ENCODE measurements around the gene GAST. TPM values are rescaled to one million over a fixed set of nuclear protein-coding genes. Genes with fewer than 3 reads are reported as not detected.
A peak's percentile ranks its signal among the peaks of the same experiment; 100 is the strongest.

Gene GAST
- total and polyA plus RNA-seq, 2 of the 13 experiments (the other 11 are each of a cell fraction or from before 2014, with no cell fraction given), result 0.32 to 0.42 TPM

DNA sequence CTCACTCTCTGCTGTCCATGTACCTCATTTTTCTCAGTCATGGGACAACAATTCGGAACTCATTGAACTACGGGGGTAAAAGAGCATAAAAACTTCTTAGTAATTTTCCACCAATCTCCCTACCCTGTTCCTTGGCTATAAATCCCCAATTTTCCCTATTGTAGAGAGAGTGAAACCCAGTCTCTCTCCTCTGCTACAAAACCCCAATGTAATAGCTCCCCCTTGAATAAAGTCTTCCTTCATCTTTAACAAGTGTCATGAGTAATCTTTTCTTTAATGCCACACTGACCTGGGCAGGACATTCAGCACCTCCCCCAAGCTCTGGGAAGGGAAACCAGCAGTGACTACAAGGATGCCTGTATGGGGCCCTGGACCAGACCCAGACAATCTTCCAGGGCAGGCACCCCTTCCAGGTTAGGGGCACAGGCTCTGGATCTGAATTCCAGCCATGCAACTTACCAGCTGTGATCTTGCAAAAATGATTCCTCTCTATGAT, 33.7 kb upstream of the GAST start (continued):
- TF ChIP-seq, protein P1, sequence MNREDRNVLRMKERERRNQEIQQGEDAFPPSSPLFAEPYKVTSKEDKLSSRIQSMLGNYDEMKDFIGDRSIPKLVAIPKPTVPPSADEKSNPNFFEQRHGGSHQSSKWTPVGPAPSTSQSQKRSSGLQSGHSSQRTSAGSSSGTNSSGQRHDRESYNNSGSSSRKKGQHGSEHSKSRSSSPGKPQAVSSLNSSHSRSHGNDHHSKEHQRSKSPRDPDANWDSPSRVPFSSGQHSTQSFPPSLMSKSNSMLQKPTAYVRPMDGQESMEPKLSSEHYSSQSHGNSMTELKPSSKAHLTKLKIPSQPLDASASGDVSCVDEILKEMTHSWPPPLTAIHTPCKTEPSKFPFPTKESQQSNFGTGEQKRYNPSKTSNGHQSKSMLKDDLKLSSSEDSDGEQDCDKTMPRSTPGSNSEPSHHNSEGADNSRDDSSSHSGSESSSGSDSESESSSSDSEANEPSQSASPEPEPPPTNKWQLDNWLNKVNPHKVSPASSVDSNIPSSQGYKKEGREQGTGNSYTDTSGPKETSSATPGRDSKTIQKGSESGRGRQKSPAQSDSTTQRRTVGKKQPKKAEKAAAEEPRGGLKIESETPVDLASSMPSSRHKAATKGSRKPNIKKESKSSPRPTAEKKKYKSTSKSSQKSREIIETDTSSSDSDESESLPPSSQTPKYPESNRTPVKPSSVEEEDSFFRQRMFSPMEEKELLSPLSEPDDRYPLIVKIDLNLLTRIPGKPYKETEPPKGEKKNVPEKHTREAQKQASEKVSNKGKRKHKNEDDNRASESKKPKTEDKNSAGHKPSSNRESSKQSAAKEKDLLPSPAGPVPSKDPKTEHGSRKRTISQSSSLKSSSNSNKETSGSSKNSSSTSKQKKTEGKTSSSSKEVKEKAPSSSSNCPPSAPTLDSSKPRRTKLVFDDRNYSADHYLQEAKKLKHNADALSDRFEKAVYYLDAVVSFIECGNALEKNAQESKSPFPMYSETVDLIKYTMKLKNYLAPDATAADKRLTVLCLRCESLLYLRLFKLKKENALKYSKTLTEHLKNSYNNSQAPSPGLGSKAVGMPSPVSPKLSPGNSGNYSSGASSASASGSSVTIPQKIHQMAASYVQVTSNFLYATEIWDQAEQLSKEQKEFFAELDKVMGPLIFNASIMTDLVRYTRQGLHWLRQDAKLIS (CRISPR knock-in tag; IDR thresholded peaks at IDR 0.05), result no peak
- peak; percentile 91 for TF ChIP-seq POLR2AphosphoS2 (IDR thresholded peaks at IDR 0.05; ENCODE audit: low read depth, low read length)
- TF ChIP-seq MED1 (CRISPR knock-in tag; IDR thresholded peaks at IDR 0.05), result peak; percentile 62; the same call in 1 of the 2 replicates
- TF ChIP-seq, protein P2, sequence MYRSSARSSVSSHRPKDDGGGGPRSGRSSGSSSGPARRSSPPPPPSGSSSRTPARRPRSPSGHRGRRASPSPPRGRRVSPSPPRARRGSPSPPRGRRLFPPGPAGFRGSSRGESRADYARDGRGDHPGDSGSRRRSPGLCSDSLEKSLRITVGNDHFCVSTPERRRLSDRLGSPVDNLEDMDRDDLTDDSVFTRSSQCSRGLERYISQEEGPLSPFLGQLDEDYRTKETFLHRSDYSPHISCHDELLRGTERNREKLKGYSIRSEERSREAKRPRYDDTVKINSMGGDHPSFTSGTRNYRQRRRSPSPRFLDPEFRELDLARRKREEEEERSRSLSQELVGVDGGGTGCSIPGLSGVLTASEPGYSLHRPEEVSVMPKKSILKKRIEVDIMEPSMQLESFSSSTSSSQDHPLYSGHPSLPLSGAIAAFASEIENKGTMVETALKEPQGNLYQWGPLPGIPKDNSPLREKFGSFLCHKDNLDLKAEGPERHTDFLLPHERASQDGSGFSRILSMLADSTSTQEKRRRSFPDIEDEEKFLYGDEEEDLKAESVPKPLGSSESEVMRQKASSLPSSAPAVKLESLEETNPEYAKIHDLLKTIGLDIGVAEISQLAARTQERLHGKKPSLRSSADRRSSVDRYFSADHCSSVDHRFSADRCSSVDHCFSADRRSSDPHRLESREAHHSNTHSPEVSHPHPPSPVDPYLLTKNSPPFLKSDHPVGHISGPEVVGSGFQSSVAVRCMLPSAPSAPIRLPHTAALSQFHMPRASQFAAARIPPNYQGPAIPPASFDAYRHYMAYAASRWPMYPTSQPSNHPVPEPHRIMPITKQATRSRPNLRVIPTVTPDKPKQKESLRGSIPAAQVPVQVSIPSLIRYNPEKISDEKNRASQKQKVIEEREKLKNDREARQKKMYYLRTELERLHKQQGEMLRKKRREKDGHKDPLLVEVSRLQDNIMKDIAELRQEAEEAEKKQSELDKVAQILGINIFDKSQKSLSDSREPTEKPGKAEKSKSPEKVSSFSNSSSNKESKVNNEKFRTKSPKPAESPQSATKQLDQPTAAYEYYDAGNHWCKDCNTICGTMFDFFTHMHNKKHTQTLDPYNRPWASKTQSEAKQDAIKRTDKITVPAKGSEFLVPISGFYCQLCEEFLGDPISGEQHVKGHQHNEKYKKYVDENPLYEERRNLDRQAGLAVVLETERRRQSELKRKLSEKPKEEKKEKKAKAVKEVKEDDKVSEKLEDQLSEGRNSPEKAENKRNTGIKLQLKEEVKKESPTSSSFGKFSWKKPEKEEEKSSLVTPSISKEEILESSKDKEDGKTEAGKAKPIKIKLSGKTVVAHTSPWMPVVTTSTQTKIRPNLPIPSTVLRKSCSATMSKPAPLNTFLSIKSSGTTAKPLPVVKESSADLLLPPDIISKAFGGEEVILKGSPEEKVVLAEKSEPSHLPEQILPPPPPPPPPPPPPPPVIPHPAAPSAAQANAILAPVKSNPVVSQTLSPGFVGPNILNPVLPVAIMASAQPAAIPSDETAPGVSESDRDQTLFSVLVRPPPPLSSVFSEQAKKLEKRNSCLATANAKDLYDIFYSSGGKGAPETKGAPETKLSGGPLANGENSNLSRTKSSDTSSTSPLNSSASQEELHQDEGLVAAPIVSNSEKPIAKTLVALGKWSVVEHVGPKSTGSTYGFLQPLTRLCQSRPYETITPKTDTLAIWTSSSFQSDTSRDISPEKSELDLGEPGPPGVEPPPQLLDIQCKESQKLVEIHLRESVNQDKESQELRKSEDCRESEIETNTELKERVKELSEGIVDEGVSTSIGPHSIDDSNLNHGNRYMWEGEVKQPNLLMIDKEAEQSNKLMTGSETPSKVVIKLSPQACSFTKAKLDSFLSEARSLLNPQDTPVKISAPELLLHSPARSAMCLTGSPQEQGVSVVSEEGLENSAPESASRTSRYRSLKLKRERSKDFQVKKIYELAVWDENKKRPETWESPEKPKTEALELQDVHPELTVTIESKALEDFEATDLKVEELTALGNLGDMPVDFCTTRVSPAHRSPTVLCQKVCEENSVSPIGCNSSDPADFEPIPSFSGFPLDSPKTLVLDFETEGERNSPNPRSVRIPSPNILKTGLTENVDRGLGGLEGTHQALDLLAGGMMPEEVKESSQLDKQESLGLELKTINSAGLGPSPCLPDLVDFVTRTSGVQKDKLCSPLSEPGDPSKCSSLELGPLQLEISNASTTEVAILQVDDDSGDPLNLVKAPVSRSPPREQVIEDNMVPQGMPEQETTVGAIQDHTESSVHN (CRISPR knock-in tag; IDR thresholded peaks at IDR 0.05), result no peak
- TF ChIP-seq PHB2 (IDR thresholded peaks at IDR 0.05; ENCODE audit: partially characterized antibody), result no peak
- TF ChIP-seq, protein P3, sequence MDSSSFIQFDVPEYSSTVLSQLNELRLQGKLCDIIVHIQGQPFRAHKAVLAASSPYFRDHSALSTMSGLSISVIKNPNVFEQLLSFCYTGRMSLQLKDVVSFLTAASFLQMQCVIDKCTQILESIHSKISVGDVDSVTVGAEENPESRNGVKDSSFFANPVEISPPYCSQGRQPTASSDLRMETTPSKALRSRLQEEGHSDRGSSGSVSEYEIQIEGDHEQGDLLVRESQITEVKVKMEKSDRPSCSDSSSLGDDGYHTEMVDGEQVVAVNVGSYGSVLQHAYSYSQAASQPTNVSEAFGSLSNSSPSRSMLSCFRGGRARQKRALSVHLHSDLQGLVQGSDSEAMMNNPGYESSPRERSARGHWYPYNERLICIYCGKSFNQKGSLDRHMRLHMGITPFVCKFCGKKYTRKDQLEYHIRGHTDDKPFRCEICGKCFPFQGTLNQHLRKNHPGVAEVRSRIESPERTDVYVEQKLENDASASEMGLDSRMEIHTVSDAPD (CRISPR knock-in tag; IDR thresholded peaks at IDR 0.05), result no peak
- peak; percentile 40; the same call in 1 of the 2 replicates for TF ChIP-seq ZNF160 (CRISPR knock-in tag; IDR thresholded peaks at IDR 0.05)
- TF ChIP-seq CHD2 (IDR thresholded peaks at IDR 0.05; ENCODE audit: low read depth, low read length), result no peak
- TF ChIP-seq POLR2AphosphoS5 (IDR thresholded peaks at IDR 0.05; ENCODE audit: low read depth, low read length), result peak; percentile 96
- peak; percentile 73; the same call in 1 of the 2 replicates for TF ChIP-seq GATA4 (IDR thresholded peaks at IDR 0.05; ENCODE audit: borderline replicate concordance, low read depth)

Data from HepG2 (cell line).